Heart right ventricle (tissue), 16 donors: ENCODE results near the gene SMOC1. TPM values are rescaled to one million over a fixed set of nuclear protein-coding genes. Genes with fewer than 3 reads are reported as not detected.
A peak's percentile ranks its signal among the peaks of the same experiment; 100 is the strongest.

Experiments used
- ATAC-seq, 8 donors: fragments of 200-7000 bp; cut with Tn5 transposase; one replicate each; pipeline ENCODE4 v1.9.1; 2020; ENCODE audit warnings: mild to moderate bottlenecking in 8 of 8, moderate library complexity in 8 of 8, moderate number of reproducible peaks in 1 of 8
- DNase-seq, 2 donors: peaks; one replicate each; pipeline ENCODE4 v3.0.0-alpha.2; 2020
- H3K27ac ChIP-seq, 10 donors: fragments of 200-600 bp; sonication (generic) in 2 of 10; one replicate each; pipeline versions ENCODE4 v1.5.0 to v1.8.0; 2020 to 2022; ENCODE audit warnings: mild to moderate bottlenecking in 3 of 10
- H3K27me3 ChIP-seq, 7 donors: fragments of 200-600 bp; one replicate each; pipeline ENCODE4 v1.8.0; 2021 to 2022; ENCODE audit warnings: mild to moderate bottlenecking in 2 of 7
- H3K36me3 ChIP-seq, 9 donors: fragments of 200-600 bp; sonication (generic) in 1 of 9; one replicate each; pipeline versions ENCODE4 v1.5.0 to v1.8.0; 2020 to 2022; ENCODE audit warnings: mild to moderate bottlenecking in 2 of 9
- H3K4me1 ChIP-seq, 9 donors: fragments of 200-600 bp; sonication (generic) in 1 of 9; one replicate each; pipeline versions ENCODE4 v1.5.0 to v1.8.0; 2020 to 2022; ENCODE audit warnings: mild to moderate bottlenecking in 4 of 9
- H3K4me3 ChIP-seq, 10 donors: fragments of 200-600 bp; sonication (generic) in 2 of 10; one replicate each; pipeline versions ENCODE4 v1.5.0 to v1.8.0; 2020 to 2022; ENCODE audit warnings: mild to moderate bottlenecking in 7 of 10, moderate library complexity in 2 of 10
- H3K9me3 ChIP-seq, 11 donors: fragments of 200-600 bp in 10 of 11; sonication (generic) in 2 of 11; one replicate each; pipeline versions ENCODE4 v1.5.0 to v1.8.0; 2013 to 2022; ENCODE audit warnings: mild to moderate bottlenecking in 2 of 11, control low read depth in 1 of 11, moderate library complexity in 1 of 11
- CTCF ChIP-seq, 9 donors: fragments of 200-600 bp; sonication (generic) in 2 of 9; IDR thresholded peaks; one replicate each; pipeline versions ENCODE4 v1.5.0 to v1.8.0; 2021 to 2022; ENCODE audit warnings: antibody characterized with exemption in 9 of 9, mild to moderate bottlenecking in 5 of 9, moderate library complexity in 1 of 9
- WGBS, 2 donors: extraction: QIAGEN DNeasy Blood & Tissue Kit; methylation state at CpG; one replicate each; pipeline ENCODE4 v1.1.7; 2013; ENCODE audit warnings: inconsistent platforms in 1 of 2; 5-methylcytosine and 5-hydroxymethylcytosine counted together
- intact Hi-C, 10 donors: fragments of 100-400 bp; cut with DNase I; formaldehyde crosslinking; loops; one replicate each; pipeline versions ENCODE4 v1.11.1 to v1.14.2; 2022
- polyA plus RNA-seq, 2 donors: library from polyadenylated mRNA; stranded (reverse); fragments of 200-250 nt; gene quantifications; one replicate each; pipeline ENCODE4 v1.2.3, GENCODE V29; 2013
- total RNA-seq, 10 donors: library from RNA; stranded (reverse); fragmentation: NEBNext Ultra II Directional in 3 of 10; extraction: Animal tissue kit (Norgen Biotek cat#: 25700) in 3 of 10; gene quantifications; one replicate each; pipeline versions ENCODE4 v1.2.1 to v1.2.4, GENCODE V29; 2021 to 2023
- donor health status: Arrhythmogenic right ventricular cardiomyopathy.
- donor health status: ischemic (EF 13 %, LVEDD 7.1; RV severe dilation, severe dysfunction).
- donor health status: healthy with polysubstance abuse.
- donor health status: DM: no; HTN: yes; CAD: no.
- donor health status: DM: no; HTN: no; CAD: no.
- donor health status: ischemic (EF 25% LVEDD 6.9; RV normal size, moderate dysfunction).
- donor health status: ischemic (EF 25% LVEDD 5.7; RV mildly dilated, moderate dysfunction).
- donor health status: healthy.
- donor health status: DM: yes; HTN: yes; CAD: no.
- donor health status: Ischemic cardiomyopathy.
- donor health status: ischemic (EF 35%, LVEDD 5.7; RV mildly dilated, moderate dysfunction).
- donor health status: nonischemic (EF 11% LVEDD 7.7; RV severe dilation, severe dysfunction).
- donor health status: DM: yes; HTN: yes; CAD: no.
- donor health status: PGD.
- donor health status: ischemic (EF 29% LVEDD 5.4; RV normal size, mild dysfunction).
- donor health status: nonischemic (EF 23%, LVEDD 6.1; RV moderate dilation, normal function).

SMOC1 gene
- total and polyA plus RNA-seq, 12 donors, result 0.15 to 6.8 (median 1.3) TPM

- H3K27ac ChIP-seq, result no peak overlapping the region
- H3K4me3 ChIP-seq, result no peak overlapping the region
- DNase-seq (no peak), ATAC-seq (no peak)
- no peaks in the 10 kb centered on the region for H3K9me3 ChIP-seq
- no peak for TF ChIP-seq CTCF (IDR thresholded peaks at IDR 0.05)
- intact Hi-C loops, result no loop called here
- 57 to 59% methylated on average over 15 of the region's 15 CpGs for WGBS, 2 donors
- no peaks in the 10 kb centered on the region for H3K36me3 ChIP-seq
- H3K4me1 ChIP-seq, result peaks cover 0 to 7% (median 0%) of the 10 kb centered on the region in 9 donors
- H3K27me3 ChIP-seq, result peaks cover 0 to 40% (median 5%) of the 10 kb centered on the region in 7 donors
These were observed 101.5 kb downstream of the SMOC1 start for GRCh38 chr14:69980457-69981425.

- Histone ChIP-seq H3K27me3 (peaks cover 0 to 32% (median 14%) of the 10 kb centered on the region in 7 donors), H3K4me1 (peaks cover 0 to 7% (median 0%) of the 10 kb centered on the region in 9 donors), H3K36me3 (no peaks in the 10 kb centered on the region), H3K27ac (no peak overlapping the region), H3K9me3 (no peaks in the 10 kb centered on the region), H3K4me3 (no peak overlapping the region)
- 36 to 39% methylated on average over 6 of the region's 6 CpGs for WGBS, 2 donors
- peak in 1 of 8 donors; percentile 47 for ATAC-seq
- no peak for DNase-seq
- no peak for TF ChIP-seq CTCF (IDR thresholded peaks at IDR 0.05)
- intact Hi-C loops, result no loop called here
These were observed 103.1 kb downstream of the SMOC1 start for GRCh38 chr14:69982220-69982839.

- Histone ChIP-seq H3K27me3 (peaks cover 0 to 32% (median 14%) of the 10 kb centered on the region in 7 donors), H3K36me3 (no peaks in the 10 kb centered on the region), H3K4me3 (no peak overlapping the region), H3K27ac (no peak overlapping the region), H3K4me1 (peaks cover 0 to 7% (median 0%) of the 10 kb centered on the region in 9 donors), H3K9me3 (no peaks in the 10 kb centered on the region)
- 59 to 75% methylated on average over 7 of the region's 7 CpGs for WGBS, 2 donors
- no peak for DNase-seq
- ATAC-seq, result no peak
- no peak for TF ChIP-seq CTCF (IDR thresholded peaks at IDR 0.05)
- intact Hi-C loops, result no loop called here
These were observed 103.7 kb downstream of the SMOC1 start for GRCh38 chr14:69982886-69983285.

GRCh38 chr14:69983317-69983716, 104.1 kb downstream of the SMOC1 start:
- WGBS, 2 donors, result 89 to 90% methylated on average over 4 of the region's 4 CpGs
- ATAC-seq, result no peak
- H3K4me1 ChIP-seq, result peaks cover 0 to 7% (median 0%) of the 10 kb centered on the region in 9 donors
- no peaks in the 10 kb centered on the region for H3K36me3 ChIP-seq
- no peak overlapping the region for H3K27ac ChIP-seq
- H3K9me3 ChIP-seq, result no peaks in the 10 kb centered on the region
- peaks cover 0 to 32% (median 14%) of the 10 kb centered on the region in 7 donors for H3K27me3 ChIP-seq
- intact Hi-C loops, result no loop called here
- H3K4me3 ChIP-seq, result no peak overlapping the region
- TF ChIP-seq CTCF (IDR thresholded peaks at IDR 0.05), result no peak
- no peak for DNase-seq
